NCI-H1417 (cell line): ENCODE measurements around the gene JAKMIP2.

Experiments
- DNase-seq, 3 experiments: peaks; one replicate each; lab custom pipeline; 2025; lab: John Stamatoyannopoulos, UW

The JAKMIP2 gene

DNA sequence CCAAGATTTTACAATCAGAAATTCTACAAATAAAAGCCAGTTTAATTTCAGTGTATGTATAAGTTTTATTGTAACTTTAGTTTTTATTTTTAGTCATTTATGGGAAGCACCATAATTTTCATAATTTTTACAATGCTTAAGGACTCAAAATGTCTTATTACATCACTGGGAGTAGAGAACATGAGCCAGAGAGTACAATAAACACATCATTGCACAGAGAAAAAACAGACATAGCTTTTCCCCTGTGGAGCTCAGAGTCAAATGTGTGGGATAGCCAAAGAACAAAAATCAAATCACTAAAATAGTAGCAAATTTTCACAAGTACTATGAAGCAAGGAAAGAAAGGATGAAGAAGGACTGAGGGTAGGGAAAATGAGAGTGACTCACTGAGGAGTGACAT is 5.5 kb upstream of the JAKMIP2 start:
- no peak for DNase-seq

GRCh38 chr5:147786142-147786541 is 3.6 kb upstream of the JAKMIP2 start:
- no peak for DNase-seq

DNA sequence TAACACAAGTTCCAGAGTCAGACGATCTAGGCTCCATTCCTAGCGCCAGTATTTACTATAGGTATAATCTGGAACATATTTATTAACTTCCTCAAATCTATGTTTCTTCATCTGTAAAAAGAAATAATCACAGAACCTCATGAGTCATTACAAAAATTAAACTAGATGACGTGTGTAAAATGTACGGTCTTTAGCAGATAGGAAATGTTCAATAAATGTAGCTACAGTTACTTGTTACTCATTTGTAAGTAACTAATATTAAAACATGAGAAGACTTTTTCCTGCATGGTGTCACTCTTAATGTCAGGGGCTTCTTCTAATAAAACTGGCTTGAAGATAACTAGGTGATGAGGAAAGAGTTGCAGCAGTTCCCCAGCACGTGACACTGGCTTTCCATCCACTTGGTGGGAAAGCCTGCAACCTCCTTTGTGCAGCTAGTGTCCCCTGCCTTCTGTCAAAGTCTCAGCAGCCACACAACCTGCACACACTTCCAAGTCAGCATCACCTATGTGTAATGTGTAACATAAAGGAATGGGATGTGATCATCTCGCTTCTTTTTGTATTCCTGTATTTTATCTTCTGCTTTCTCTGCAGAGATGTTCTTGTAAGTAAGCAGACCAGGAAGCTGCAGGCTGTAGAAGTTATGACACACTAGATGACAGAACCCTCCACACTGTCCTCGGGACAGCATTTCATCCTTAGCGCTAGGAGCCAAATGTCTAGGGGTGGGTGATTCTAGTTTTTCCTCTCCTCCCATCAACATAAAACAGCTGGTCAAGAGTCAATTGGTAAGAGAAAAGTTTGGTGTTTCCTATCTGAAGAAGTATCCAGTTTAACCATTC is 1.8 kb upstream of the JAKMIP2 start:
- DNase-seq, result no peak

DNA sequence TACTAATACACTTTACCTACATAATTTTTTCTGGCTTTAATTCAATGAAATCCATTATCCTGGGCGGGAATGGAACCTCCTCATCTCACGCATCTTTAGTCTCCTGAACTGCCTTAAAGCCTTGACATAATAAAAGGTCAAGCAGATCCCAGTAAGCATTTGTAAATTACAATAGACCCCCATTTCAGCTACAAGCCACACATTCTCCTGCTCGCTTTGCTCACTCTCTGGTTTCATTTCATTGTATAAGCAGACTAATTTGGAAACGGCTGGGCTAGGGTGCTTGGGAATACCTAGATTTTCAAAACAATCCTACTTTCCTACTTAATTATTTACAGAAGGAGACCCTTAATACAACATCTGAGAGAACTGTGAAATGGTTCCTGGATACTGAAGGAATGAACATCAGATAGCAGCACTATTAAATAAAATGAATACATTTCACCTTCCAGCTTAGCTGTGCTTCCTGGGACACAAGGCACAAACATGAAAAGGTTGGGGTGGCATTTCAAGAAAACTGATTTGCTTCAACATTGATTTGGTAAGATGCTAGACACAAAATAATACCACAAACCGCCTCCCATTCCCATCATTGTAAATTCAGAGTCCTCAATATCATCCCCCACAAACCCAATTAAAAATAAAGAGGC is 1.5 kb downstream of the JAKMIP2 start:
- DNase-seq, result peak in 1 of 3 experiments; percentile 42

DNA sequence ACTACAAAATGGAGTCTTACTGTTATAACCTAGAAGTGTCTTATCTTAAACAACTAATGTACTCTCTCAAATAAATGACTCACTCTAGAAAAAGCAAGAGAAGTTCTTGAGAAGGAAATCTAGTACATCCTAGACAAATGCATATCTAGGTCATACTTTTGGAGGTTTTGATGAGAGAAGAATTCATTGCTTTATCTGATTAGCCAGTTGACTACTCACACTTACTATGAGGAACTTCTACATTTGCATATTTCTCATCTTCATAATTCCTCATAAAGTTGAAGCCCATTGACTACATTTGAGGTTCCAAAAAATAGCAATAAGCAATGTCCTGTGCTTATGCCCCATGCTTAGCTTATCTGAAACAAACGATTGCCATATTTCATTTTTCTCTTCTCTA is 2.8 kb downstream of the JAKMIP2 start:
- no peak for DNase-seq

- DNase-seq, result no peak
These were observed 5.5 kb downstream of the JAKMIP2 start for GRCh38 chr5:147776989-147777388.

DNA sequence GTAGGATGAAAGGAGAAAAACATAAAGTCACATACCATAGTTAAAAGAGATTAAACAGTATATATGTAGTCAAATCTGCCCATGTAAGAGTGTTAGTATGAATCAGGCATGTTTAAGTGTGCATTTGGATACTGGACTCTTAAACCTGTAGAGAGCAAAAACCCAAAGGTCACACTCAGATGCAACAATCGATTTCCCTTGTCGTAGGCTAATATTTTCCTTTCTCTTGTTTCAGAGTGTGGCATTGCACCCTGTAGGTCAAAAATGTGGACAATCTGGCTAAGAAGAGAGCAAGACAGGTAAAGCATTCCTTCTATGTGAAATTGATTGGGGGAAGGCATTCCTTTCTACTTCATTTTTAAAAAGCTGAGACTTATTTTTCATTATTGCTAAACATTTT is 8.9 kb downstream of the JAKMIP2 start:
- no peak for DNase-seq

- DNase-seq, result no peak
These were observed 9.4 kb downstream of the JAKMIP2 start for GRCh38 chr5:147773139-147773538.

DNA sequence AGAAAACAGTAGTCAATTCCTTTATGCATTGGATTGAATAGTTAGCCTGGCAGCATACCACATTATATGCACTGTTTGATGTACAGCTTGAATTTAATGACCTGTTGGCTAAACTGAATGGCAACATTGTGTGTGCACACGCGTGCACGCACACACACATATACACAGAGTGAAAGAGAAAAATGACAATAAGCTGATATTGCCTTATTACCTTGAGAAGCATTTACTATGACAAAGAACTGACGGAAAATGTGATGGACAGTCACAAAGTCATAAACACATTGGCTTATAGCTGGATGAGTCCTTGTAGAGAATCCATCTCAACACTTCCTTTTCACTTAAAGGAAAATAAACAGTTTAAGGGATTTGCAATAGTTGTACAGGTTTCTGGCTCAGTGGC is 15.5 kb downstream of the JAKMIP2 start:
- DNase-seq, result no peak

GRCh38 chr5:147763791-147764525 is 18.6 kb downstream of the JAKMIP2 start:
- DNase-seq, result no peak

DNA sequence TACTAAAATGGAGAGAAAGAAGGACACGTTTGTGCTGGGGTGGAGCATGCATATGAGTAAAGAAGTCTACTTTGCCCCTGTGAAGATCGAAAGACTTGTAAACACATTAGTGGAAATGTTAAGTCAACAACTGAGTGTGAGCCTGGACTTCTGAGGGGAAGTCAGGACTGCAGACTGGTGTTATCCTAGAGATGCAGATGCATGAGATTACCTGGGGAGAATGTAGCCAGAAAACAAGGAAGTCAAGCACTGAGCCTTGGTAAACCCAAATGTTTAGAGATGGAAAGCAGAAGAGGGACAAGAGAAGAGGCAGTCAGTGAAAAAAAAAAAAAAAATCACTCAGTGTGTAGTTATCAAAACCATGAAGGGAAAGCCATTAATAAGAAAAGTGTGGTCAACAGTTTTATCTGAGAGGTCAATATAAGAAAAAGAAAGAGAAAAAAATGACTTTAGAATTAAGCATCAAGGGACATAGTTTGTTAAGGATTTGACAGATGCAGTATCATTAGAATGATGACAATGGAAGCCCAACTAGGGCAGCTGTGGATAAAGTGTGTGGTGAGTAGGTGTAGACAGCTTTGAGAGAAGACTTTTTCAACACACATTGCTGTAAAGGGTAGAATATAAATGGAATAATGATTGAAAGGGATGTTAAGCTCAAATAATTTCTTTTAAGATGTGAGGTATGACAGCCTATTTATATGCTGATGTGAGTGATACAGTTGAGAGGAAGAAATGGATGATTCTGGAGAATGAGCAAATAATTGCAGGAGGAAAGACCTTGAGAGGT is 22.2 kb downstream of the JAKMIP2 start:
- peak in 1 of 3 experiments; percentile 2 for DNase-seq

- no peak for DNase-seq
These were observed 23.1 kb downstream of the JAKMIP2 start for GRCh38 chr5:147759441-147759840.

- DNase-seq, result no peak
These were observed 26.0 kb downstream of the JAKMIP2 start for GRCh38 chr5:147756566-147756965.

DNA sequence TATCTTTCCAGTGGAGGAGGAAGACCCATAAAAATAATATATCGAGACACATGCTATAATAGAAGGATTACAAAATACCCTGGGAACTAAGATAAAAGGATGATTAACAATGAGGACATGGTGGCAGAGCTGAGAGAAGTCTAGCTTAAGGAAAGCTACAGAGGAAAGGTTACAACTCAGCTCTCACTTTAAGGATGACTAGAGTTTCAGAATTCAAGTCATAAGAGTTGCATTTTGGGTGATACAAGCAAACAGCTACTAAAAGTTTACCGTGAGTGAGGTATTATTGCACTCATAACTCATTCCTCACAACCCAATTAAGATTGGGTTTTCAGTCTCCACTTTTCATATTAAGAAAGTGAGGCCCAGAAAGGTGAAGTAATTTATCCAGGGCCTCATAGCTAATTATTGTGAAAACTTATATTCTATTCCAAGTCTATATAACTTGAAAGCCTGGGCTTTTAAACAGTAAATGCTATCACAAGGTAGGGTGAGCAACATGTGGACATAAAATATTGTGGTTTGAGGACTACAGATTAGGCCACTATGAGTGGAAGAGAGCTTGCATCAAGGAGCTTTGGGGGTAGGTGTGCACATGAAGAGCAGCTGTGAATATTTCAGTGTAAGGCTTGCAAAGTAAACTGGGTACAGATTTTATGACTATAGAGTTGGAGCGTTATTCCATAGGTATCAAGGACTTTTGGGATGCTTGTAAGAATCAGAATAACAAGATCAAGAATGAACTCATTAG is 28.0 kb downstream of the JAKMIP2 start:
- DNase-seq, result no peak

GRCh38 chr5:147753765-147754164 is 28.8 kb downstream of the JAKMIP2 start:
- no peak for DNase-seq

GRCh38 chr5:147752666-147753290 is 29.8 kb downstream of the JAKMIP2 start:
- DNase-seq, result no peak

DNA sequence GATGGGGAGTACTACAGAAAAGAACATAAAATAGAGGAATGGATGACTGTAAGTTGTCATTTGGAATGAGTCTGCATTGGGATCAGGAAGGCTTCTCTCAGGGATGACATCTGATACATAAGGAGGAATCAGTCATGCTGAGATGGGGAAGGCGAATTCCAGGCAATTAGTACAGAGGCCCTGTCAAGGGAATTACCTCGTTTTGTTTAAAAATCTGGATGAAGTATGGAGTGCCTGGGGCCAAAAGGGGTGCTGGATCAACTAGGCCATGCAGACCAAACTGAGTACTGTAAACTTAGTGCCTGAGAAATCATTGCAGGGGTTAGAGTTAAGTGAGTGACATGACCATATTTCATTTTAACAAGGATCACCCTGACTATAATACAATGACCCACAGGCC is 30.5 kb downstream of the JAKMIP2 start:
- peak in 1 of 3 experiments; percentile 36 for DNase-seq

DNA sequence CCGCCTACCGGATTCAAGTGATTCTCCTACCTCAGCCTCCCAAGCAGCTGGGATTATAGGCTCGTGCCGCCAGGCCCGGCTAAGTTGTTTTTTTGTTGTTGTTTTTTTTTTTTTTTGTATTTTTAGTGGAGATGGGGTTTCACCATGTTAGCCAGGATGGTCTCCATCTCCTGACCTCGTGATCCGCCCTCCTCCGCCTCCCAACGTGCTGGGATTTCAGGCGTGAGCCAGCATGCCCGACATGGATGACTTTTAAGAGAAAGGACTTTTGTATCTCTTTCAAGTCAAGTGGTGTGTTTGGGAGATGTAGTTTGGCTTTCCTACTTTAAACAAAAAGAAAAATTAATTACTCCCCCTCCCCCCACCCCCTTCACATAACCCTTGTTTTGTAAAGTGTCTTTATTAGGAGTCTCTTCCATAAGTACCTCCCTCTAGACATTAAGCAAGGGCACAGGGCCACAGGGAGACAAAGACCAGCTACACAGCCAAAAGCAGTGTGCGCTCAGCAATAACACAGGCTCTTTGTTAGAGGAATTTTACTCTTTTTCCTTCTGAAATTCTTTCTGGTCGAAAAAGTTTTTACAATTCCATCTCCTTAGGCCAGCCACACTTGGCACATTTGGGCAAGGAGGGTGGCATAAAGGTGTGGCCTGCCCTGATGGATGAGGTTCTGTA is 31.2 kb downstream of the JAKMIP2 start:
- peak in 2 of 3 experiments; percentile 3 to 84 for DNase-seq

DNA sequence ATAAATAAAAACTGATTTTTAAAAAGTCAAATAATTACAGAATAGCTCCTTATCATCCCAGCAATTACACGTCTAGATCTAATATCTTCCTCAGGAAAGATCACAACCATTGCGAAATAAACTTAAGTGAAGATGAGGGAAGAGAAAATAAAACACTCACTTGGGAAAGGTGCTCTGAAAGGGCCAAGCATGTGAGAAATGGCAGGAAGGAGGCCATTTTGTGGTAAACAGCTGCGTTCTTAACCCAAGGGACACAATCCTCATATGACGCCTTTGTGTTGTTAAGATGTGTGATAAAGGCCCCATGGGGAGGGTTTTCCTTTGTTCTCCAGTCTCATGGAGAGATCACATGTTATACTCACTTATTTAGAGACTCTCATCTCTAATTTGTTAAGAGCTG is 32.5 kb downstream of the JAKMIP2 start:
- peak in 2 of 3 experiments; percentile 9 to 60 for DNase-seq

GRCh38 chr5:147748590-147748989 is 33.9 kb downstream of the JAKMIP2 start:
- peak in 2 of 3 experiments; percentile 15 to 31 for DNase-seq
